Astrocyte (in vitro differentiated cells and primary cell): ENCODE data around the gene PYGB.

Experiments used
- CTCF ChIP-seq: IDR thresholded peaks from 2 replicates; pipeline ENCODE4 v1.5.1; 2011; ENCODE audit warnings: low read depth, mild to moderate bottlenecking, inconsistent platforms, low read length, moderate library complexity; ENCODE audit not compliant: insufficient read depth
- EZH2 ChIP-seq: IDR thresholded peaks from 2 replicates; pipeline ENCODE4 v1.6.1; 2012; ENCODE audit warnings: mild to moderate bottlenecking, low read length, inconsistent platforms; ENCODE audit not compliant: insufficient read depth

GRCh38 chr20:25340380-25340779 is 92.5 kb downstream of the PYGB start:
- TF ChIP-seq CTCF (no peak), EZH2 (no peak)
